Memory B cell (primary cell): ENCODE results near the gene DAZAP1.

Source experiments
- ATAC-seq: fragments of 150-1000 bp; cut with Tn5 transposase; 2 replicates; pipeline ENCODE4 v1.10.0; 2021; ENCODE audit warnings: low read depth, mild to moderate bottlenecking, moderate library complexity
- DNase-seq, 2 donors: peaks; one replicate each; pipeline ENCODE4 v3.0.0; 2022; ENCODE audit warnings: low spot score in 2 of 2
- H3K27ac Mint-ChIP-seq: one replicate; pipeline ENCODE4 v1.8.0; 2022; ENCODE audit warnings: mild to moderate bottlenecking, moderate library complexity, mixed read lengths
- H3K27me3 Mint-ChIP-seq: one replicate; pipeline ENCODE4 v1.8.0; 2022; ENCODE audit warnings: mixed read lengths
- H3K36me3 Mint-ChIP-seq: one replicate; pipeline ENCODE4 v1.8.0; 2022; ENCODE audit warnings: mild to moderate bottlenecking, mixed read lengths
- H3K4me1 Mint-ChIP-seq: one replicate; pipeline ENCODE4 v1.8.0; 2022; ENCODE audit warnings: mixed read lengths
- H3K4me3 Mint-ChIP-seq: one replicate; pipeline ENCODE4 v1.8.0; 2022; ENCODE audit warnings: mild to moderate bottlenecking, moderate library complexity, mixed read lengths
- H3K9me3 Mint-ChIP-seq: one replicate; pipeline ENCODE4 v1.8.0; 2022; ENCODE audit warnings: mixed read lengths

Gene DAZAP1

DNA sequence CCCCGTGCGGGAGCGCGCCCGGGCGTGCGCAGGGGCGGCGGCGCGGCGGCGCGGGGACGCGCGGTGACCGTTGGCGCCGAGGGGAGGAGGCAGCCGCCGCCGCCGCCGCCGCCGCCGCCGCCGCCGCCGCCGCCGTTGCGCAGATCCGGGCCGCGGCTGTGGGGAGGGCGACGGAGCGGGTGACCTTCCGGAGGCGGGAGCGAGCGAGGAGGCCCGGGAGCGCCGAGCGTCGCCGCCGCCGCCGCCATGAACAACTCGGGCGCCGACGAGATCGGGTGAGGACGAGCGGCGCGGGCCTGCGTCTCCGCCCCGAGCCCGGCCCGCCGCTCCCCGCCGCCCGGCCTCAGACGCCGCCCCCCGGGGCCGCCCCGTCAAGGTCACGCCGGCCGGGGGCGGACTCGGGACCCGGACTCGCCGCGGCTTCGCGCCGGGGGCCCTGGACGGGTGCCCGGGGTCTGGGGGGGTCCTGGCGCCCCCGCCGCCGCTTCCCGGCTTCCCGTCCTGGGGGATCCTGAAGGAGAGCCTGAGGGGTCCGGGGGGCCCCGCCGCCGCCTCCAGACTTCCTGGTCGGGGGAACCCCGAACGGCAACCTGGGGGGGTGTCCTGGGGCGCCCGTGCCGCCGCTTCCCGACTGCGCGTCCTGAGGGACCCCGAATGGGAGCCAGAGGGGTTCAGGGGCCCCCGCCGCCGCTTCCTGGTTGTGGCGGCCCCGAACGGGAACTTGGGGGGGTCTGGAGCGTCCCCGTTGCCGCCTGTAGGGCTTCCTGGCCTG, at the start of gene DAZAP1:
Gene DAZAP1 (plus strand): TSS at position 59 of the 772 bp plus-strand sequence. CDS start 188 bp downstream, at position 247.
- peak within 1 kb of the TSS; percentile 87 for H3K27ac Mint-ChIP-seq
- DNase-seq, result peak; percentile 38 to 69
- peaks cover 9% of the 10 kb centered on the region for H3K27me3 Mint-ChIP-seq
- H3K4me3 Mint-ChIP-seq, result peak within 1 kb of the TSS; percentile 88
- no peak for ATAC-seq
- H3K36me3 Mint-ChIP-seq, result no peaks in the 10 kb centered on the region
- peaks cover 33% of the 10 kb centered on the region for H3K4me1 Mint-ChIP-seq
- H3K9me3 Mint-ChIP-seq, result no peaks in the 10 kb centered on the region

DNA sequence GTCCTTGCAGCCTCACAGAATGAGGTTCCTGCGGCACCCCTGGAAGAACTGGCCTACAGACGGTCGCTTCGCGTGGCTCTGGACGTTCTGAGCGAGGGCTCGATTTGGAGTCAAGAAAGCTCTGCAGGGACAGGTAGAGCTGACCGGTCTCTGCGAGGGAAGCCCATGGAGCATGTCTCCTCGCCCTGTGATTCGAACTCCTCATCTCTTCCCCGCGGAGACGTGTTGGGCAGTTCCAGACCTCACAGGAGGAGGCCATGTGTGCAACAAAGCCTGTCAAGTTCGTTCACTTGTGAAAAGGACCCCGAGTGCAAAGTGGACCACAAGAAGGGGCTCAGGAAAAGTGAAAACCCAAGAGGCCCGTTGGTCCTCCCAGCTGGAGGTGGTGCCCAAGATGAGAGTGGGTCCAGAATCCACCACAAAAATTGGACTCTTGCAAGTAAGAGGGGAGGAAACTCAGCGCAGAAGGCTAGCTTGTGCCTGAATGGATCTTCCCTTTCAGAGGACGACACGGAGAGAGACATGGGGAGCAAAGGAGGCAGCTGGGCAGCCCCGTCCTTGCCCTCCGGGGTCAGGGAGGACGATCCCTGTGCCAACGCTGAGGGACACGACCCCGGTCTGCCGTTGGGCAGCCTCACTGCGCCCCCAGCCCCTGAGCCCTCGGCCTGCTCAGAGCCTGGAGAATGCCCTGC, 47.1 kb upstream of the DAZAP1 start:
- DNase-seq, result no peak
- H3K27me3 Mint-ChIP-seq, result no peaks in the 10 kb centered on the region
- H3K36me3 Mint-ChIP-seq, result peaks cover 20% of the 10 kb centered on the region

DNA sequence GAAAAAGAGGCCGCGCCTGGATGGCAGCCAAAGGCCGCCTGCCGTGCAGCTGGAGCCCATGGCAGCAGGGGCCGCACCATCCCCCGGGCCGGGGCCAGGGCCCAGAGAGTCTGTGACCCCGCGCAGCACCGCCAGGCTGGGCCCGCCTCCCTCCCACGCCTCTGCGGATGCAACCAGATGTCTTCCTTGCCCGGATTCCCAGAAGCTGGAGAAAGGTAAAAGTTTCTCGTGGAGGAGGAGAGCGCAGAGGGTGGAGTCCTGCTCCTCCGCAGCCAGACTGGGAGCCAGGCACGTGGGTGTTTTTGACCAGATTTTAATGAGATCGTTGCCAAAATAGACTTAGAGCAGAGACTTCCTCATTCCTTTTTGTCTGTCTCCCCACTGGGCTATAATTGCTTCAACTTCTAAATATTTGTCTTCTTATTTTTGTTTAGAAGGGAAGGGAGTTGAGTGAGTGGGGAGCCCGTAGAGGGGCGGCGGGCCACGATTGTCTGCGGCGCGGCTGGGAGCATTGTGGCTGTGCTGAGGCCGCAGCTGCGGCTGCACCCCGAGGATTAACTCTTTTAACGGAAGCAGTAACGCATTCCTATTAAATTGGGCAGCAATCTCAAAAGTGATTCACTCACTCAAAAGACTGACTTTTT, 46.4 kb upstream of the DAZAP1 start:
- H3K36me3 Mint-ChIP-seq, result peaks cover 20% of the 10 kb centered on the region
- H3K4me3 Mint-ChIP-seq, result no peak overlapping the region
- peaks cover 4% of the 10 kb centered on the region for H3K4me1 Mint-ChIP-seq
- DNase-seq (no peak), ATAC-seq (no peak)
- H3K27me3 Mint-ChIP-seq, result no peaks in the 10 kb centered on the region
- no peaks in the 10 kb centered on the region for H3K9me3 Mint-ChIP-seq
- no peak overlapping the region for H3K27ac Mint-ChIP-seq

More for the DNA sequence above, 47.1 kb upstream of the DAZAP1 start:
- Mint-ChIP-seq H3K27ac (no peak overlapping the region), H3K4me3 (no peak overlapping the region), H3K4me1 (peaks cover 10% of the 10 kb centered on the region), H3K9me3 (no peaks in the 10 kb centered on the region)
- ATAC-seq, result no peak

DNA sequence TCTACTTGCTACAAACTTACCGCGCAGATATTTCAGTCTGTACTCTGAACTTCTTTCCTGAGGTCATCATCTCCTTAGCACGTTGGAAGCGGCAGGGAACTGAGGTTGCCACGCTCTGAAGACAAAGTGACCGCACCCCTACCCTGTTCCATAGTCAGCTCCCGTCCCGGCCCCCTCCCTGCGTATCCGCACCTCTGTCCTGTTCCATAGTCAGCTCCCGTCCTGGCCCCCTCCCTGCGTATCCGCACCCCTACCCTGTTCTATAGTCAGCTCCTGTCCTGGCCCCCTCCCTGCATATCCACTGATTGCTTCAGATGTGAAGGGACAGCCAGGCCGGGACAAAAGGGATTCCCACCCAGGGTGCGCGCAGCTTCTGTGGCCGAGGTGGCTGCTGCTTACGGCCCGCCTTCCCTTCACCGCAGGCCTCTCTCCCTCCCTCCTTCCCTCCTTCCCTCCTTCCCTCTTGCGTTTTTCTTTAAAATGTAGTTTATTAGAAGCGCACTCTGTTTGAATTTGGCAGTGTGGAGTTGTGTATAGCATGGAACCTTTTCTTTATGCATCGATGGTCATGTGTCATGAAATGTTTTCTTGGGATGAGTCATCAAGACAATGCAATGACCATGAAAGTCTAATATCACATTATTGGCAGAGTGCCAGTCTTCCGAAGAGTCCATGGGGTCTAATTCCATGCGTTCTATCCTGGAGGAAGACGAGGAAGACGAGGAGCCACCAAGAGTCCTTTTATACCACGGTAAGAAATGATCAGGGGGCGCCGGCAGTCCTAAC, 45.6 kb upstream of the DAZAP1 start:
- DNase-seq, result no peak
- Mint-ChIP-seq H3K27me3 (no peaks in the 10 kb centered on the region), H3K4me1 (peaks cover 4% of the 10 kb centered on the region), H3K9me3 (no peaks in the 10 kb centered on the region), H3K36me3 (peaks cover 20% of the 10 kb centered on the region), H3K4me3 (no peak overlapping the region), H3K27ac (no peak overlapping the region)
- no peak for ATAC-seq

DNA sequence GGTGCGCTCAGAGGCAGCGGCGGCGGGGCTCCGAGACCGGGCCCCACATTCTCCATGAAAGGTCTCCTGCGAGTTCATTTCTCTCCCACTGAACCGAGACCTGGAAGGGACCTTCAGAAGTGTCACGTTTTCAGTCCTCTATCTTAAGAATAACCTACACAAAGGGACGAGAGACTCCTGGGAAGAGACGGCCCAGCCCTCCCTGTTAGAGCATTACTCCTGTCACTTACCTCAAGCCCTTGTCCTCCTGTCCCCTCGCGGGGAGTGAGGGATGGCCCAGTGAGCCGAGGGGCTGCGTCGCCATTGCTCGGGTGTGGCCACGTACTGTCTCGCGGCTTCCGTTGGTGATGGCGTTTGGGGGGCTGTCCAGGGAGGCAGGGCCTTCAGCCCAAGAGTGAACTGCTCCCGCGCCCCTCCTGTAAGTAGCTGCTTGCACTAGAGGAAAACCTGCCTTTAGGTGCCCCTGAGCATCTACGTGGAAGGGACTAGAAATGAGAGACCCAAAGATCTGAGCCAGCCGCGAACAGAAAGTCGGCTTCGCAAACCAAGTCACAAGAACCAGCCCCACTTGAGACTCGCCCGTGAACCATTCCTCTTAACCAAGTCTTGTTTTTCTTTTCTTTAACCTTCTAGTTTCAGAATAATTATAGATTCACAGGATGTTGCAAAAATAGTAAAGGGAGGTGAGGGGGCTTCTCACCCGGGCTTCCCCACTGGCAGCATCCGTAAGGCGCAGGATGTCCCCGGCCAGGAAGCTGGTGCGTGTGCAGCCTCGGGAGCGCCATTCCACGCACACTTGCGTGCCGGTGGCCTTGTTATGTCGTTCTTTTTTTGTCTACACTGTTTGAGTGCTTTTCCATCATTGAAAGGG, 44.8 kb upstream of the DAZAP1 start:
- peaks cover 22% of the 10 kb centered on the region for H3K36me3 Mint-ChIP-seq
- H3K27ac Mint-ChIP-seq, result no peak overlapping the region
- DNase-seq (no peak), ATAC-seq (no peak)
- H3K9me3 Mint-ChIP-seq, result no peaks in the 10 kb centered on the region
- H3K27me3 Mint-ChIP-seq, result no peaks in the 10 kb centered on the region
- no peak overlapping the region for H3K4me3 Mint-ChIP-seq
- H3K4me1 Mint-ChIP-seq, result peaks cover 4% of the 10 kb centered on the region

DNA sequence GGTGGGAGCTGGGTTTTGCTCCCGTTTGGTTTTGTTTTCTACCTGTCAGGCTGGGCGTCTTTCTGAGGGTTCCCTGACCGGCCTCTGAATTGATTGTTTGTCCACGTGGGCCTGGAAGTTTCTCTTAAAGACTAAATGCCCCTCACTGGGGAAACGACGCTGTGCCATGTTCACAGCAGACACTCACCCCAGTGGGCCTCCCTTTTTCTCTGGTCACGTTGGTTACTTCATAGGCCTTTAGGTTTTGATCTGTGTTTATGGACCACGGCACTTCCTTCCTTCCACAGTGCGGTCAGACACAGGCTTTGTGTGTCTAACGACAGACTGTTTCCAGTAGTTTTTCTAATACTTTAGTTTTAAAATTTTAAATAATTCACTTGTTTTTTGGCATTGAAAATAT, 43.8 kb upstream of the DAZAP1 start:
- ATAC-seq (no peak), DNase-seq (no peak)
- Mint-ChIP-seq H3K27me3 (no peaks in the 10 kb centered on the region), H3K9me3 (no peaks in the 10 kb centered on the region), H3K36me3 (peaks cover 15% of the 10 kb centered on the region), H3K4me3 (peak overlapping the region; percentile 50), H3K4me1 (peaks cover 4% of the 10 kb centered on the region), H3K27ac (no peak overlapping the region)

DNA sequence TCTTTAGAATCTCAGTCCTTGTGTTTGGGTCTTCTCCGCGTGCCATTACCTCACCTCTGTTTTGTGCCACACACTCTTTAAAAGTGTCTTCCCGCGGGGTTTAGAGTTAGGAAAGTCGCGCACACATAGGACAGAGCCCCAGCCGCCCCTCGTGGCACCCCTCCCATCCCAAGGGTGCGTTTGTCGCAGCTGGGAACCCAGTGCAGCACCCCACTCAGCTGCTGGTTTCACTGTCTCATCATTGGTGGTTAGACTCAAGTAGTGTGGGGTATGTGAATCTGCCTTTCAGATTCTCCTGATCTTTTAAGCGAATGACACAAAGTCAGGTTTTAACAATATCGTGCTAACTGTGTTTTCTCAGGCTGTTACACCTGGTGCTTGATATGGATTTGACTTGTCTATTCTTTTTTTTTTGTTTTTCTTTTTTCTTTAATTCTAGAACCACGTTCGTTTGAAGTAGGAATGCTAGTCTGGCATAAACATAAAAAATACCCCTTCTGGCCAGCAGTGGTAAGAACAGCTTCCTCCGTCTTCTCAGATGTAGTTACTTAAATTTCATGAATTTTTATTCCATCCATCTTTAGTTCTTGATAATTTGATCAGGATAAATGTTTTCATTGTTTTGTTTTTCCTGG, 43.2 kb upstream of the DAZAP1 start:
- ATAC-seq (no peak), DNase-seq (no peak)
- Mint-ChIP-seq H3K9me3 (no peaks in the 10 kb centered on the region), H3K27ac (no peak overlapping the region), H3K36me3 (peaks cover 14% of the 10 kb centered on the region), H3K27me3 (no peaks in the 10 kb centered on the region), H3K4me3 (no peak overlapping the region), H3K4me1 (peaks cover 4% of the 10 kb centered on the region)

DNA sequence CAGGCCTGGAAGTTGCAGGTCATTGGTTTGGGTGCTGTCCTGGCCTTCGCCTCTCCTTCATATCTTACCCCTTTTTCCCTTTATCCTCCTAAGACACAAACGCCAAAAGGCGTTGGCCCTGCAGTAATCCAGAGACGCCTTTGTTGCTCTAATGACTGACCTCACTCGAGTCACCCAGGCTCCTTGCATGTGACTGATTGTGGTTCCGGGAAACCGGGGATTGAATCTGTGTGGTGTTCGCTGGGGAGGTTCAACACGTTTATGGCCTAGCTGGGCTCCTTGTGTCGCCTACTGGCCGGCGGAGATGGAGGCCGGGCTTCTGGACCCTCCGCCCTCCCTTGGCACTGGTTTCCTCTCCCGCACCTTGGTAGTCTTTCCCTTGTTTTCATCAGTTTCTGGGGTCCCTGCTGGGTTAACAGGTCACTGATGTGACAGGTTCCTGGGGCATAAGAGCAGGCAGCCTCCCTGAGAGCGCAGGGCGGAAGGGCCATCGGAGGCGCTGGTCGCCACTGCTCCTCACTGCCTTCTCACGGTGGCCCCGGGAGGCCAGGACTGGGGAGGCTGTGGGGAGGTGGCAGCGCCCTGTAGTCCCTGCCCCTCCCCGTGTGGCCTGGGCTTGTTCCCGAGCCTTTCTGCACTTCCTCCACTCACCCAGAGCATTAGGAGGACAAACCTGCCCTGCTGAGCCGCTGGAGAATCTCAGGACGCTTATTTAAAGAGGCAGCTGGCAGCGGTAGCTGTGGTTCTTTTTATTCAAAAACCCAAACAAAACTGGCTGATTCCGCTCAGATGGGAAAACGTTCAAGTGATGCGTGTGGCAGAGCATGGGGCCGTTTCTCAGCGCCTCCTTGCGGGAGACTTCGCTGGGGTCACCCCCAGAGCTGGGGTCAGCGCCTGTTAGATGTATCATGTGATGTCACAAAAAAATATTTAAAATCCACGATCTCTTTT, 41.8 kb upstream of the DAZAP1 start:
- no peaks in the 10 kb centered on the region for H3K9me3 Mint-ChIP-seq
- H3K4me3 Mint-ChIP-seq, result no peak overlapping the region
- peaks cover 4% of the 10 kb centered on the region for H3K4me1 Mint-ChIP-seq
- ATAC-seq, result no peak
- H3K27me3 Mint-ChIP-seq, result no peaks in the 10 kb centered on the region
- H3K27ac Mint-ChIP-seq, result no peak overlapping the region
- DNase-seq, result no peak
- H3K36me3 Mint-ChIP-seq, result peaks cover 10% of the 10 kb centered on the region

DNA sequence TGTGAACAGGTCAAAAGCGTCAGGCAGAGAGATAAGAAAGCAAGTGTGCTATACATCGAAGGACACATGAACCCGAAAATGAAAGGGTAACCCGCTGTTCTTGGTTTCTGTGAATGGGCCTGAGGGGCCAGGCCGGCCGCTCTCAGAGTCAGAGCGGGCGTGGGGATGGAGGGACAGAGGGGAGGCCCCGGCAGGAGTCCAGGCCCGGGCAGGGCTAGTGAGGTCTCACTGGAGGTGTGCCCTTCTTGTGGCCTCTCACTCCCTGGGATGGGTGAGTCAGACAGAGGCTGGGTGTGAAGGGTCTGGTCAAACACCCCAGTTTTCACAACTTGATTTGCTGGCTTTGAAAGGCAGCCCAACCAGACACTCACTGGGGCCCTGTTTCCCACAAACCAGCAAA, 41.1 kb upstream of the DAZAP1 start:
- ATAC-seq, result no peak
- H3K4me3 Mint-ChIP-seq, result no peak overlapping the region

DNA sequence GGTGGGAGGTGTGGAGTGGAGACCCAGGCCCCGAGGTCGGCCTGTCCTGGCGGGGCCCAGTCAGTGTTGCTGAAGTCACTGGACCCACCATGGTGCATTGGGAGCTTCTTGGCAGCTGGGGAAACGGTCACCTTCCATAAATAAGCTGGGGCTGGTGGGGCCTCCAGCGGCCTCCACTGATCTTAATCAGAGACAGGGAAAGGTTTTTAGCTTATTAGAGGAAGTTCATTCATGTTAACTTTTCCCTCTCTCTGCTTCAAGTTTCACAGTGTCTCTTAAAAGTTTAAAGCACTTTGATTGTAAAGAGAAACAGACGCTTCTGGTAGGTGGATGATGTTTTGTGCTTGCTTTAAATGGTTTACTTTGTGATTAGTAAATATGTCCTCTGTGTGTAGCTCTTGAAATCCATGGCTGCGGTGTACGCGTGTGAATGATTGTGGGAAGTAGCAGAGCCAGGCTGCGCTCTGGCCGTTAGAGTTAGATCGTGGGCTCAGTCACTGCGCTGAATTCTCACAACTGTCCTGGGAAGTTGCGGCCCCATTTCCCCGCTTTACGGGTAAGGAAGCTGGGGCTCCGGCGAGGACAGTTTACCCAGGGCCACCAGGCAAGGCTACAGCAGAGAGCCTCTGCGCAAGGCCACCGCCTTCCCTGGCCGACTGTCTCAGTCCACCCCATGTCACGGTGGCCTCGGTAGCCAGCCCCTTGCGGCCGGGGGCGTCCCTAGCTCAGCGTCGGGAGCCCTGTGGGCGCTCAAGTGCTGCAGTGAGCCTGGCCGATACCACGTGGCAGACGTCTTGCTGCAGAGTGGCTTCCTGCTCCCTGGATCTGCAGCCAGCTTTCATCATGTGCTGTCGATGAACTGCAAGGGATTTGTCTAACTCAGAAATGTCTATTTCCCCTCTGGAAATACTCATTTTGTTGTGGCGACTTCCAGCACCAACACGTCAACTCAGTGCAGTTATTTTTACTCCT, 40.2 kb upstream of the DAZAP1 start:
- H3K36me3 Mint-ChIP-seq, result peaks cover 7% of the 10 kb centered on the region
- no peak overlapping the region for H3K4me3 Mint-ChIP-seq

More for the DNA sequence above, 41.1 kb upstream of the DAZAP1 start:
- peaks cover 10% of the 10 kb centered on the region for H3K36me3 Mint-ChIP-seq
- H3K27ac Mint-ChIP-seq, result no peak overlapping the region
- H3K4me1 Mint-ChIP-seq, result peaks cover 4% of the 10 kb centered on the region
- no peaks in the 10 kb centered on the region for H3K9me3 Mint-ChIP-seq
- H3K27me3 Mint-ChIP-seq, result no peaks in the 10 kb centered on the region
- no peak for DNase-seq

DNA sequence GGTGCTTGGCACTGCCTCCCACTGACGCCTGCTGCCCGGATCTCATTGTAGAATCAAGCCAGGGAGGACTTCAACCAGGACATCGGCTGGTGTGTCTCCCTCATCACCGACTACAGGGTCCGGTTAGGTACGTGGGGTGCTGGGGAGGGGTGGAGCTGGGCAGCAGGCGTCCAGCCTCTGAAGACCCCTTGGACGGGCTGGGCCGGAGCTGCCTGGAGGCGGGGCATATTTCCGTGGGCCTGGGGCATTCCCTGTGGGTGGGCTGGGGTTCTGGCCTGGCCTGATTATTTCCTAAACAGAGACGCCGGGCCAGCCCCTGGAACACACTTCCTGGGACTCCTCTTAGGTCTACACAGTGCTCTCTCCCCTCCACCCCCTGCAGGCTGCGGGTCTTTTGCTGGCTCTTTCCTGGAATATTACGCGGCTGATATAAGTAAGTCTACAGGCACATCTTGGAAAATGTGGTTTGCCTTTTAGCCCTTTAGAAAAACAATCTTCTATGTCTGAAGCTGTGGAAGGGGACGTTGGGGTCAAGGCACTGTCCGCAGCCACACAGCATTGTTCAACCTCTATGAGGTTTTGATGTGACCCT, 38.1 kb upstream of the DAZAP1 start:
- H3K27me3 Mint-ChIP-seq, result no peaks in the 10 kb centered on the region
- no peak overlapping the region for H3K4me3 Mint-ChIP-seq
- H3K9me3 Mint-ChIP-seq, result no peaks in the 10 kb centered on the region
- ATAC-seq (no peak), DNase-seq (no peak)
- peaks cover 8% of the 10 kb centered on the region for H3K36me3 Mint-ChIP-seq
- no peak overlapping the region for H3K27ac Mint-ChIP-seq
- no peaks in the 10 kb centered on the region for H3K4me1 Mint-ChIP-seq

More for the DNA sequence above, 40.2 kb upstream of the DAZAP1 start:
- ATAC-seq (no peak), DNase-seq (no peak)
- Mint-ChIP-seq H3K27me3 (no peaks in the 10 kb centered on the region), H3K4me1 (peaks cover 2% of the 10 kb centered on the region), H3K27ac (no peak overlapping the region), H3K9me3 (no peaks in the 10 kb centered on the region)
